DND-41 (cell line): ENCODE data around the gene SLC12A8.

Source experiments
- ATAC-seq: fragments of 200-7000 bp; cut with Tn5 transposase; 3 replicates; pipeline ENCODE4 v1.9.1; 2021; ENCODE audit warnings: low read depth; ENCODE audit not compliant: insufficient read depth
- DNase-seq: peaks from one replicate; pipeline ENCODE4 v3.0.0-alpha.2; 2020
- H2AFZ ChIP-seq: 2 replicates; pipeline ENCODE4 v1.6.0; 2012; ENCODE audit warnings: low read depth, low read length
- H3K27ac ChIP-seq: 2 replicates; pipeline ENCODE4 v1.5.1; 2012; ENCODE audit warnings: low read length, inconsistent platforms
- H3K27me3 ChIP-seq: fragments of 200-600 bp; sonication (generic); 2 replicates; pipeline ENCODE4 v1.6.0; 2012; ENCODE audit warnings: low read length, mild to moderate bottlenecking, inconsistent platforms; ENCODE audit not compliant: insufficient read depth, poor library complexity
- H3K36me3 ChIP-seq: 2 replicates; pipeline ENCODE4 v1.5.1; 2012; ENCODE audit warnings: low read length, inconsistent platforms; ENCODE audit not compliant: insufficient read depth
- H3K4me1 ChIP-seq: 2 replicates; pipeline ENCODE4 v1.5.1; 2012; ENCODE audit warnings: mild to moderate bottlenecking, low read length; ENCODE audit not compliant: insufficient read depth
- H3K4me2 ChIP-seq: 2 replicates; pipeline ENCODE4 v1.6.0; 2012; ENCODE audit warnings: mild to moderate bottlenecking, moderate library complexity, low read length, inconsistent platforms; ENCODE audit not compliant: insufficient read depth
- H3K4me3 ChIP-seq, 2 experiments: fragments of 200-600 bp in 1 of 2; shearing (Covaris generic) in 1 of 2; 2 replicates each; pipeline ENCODE4 v1.5.1; 2012 to 2016; ENCODE audit warnings: inconsistent platforms in 2 of 2, low read length in 2 of 2, mild to moderate bottlenecking in 2 of 2, low read depth in 1 of 2, moderate library complexity in 1 of 2
- H3K79me2 ChIP-seq: 2 replicates; pipeline ENCODE4 v1.6.0; 2012; ENCODE audit warnings: low read length, inconsistent platforms; ENCODE audit not compliant: insufficient read depth
- H3K9ac ChIP-seq: 2 replicates; pipeline ENCODE4 v1.6.0; 2012; ENCODE audit warnings: low read depth, mild to moderate bottlenecking, inconsistent platforms, low read length, moderate library complexity
- H3K9me3 ChIP-seq: 2 replicates; pipeline ENCODE4 v1.5.1; 2012; ENCODE audit warnings: low read length, moderate library complexity, mild to moderate bottlenecking, inconsistent platforms; ENCODE audit not compliant: insufficient read depth, severe bottlenecking
- H4K20me1 ChIP-seq: 2 replicates; pipeline ENCODE4 v1.6.0; 2012; ENCODE audit warnings: low read length; ENCODE audit not compliant: insufficient read depth
- EZH2 ChIP-seq: IDR thresholded peaks from 3 replicates; pipeline ENCODE4 v1.6.1; 2012; ENCODE audit warnings: borderline replicate concordance, low read depth, mild to moderate bottlenecking, moderate library complexity, low read length, inconsistent platforms; ENCODE audit not compliant: severe bottlenecking
- TF ChIP-seq, protein P1 (sequence below): IDR thresholded peaks from 2 replicates; pipeline ENCODE4 v1.5.1; 2012; ENCODE audit warnings: borderline replicate concordance, low read length, moderate library complexity, mild to moderate bottlenecking; ENCODE audit not compliant: poor library complexity, severe bottlenecking; ENCODE audit errors: extremely low read depth

SLC12A8 gene

DNA sequence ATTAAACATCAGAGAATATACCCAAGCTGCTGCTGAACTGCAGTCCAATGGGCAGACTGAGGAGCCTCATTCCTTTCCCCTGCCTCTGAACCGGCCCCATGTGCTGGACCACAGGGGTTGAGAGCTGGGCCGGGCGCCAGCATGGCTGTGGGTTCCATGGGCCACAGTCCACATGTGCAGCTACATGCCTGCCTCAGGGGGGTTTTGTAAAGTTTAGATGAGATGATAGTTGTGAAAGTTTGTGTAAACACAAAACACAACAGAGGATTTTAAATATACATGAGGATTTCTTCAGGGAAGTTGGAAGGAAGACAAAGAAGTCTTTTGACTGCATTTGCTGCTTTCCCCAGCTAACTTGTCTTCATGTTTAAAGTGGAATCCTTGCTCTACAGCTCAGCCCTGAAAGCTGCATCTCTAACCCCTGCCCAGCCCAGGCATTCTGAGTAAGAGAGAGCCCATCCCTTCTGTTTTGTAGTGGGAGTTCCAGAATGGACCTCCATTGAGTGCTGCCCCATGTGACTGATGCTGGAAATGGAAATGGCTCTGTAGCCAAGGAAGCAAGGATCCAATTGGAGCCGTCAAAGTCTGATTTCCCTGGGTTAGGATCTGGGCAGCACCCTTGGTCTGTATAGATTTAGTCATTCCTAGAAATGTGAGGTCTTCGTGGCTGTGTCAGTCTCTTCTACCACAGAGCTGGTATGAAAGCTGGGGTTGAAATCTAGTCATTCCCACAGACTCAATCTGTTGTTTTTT is 17.5 kb downstream of the SLC12A8 start:
- Histone ChIP-seq H3K4me2 (no peak overlapping the region), H3K4me3 (no peak overlapping the region), H3K9ac (no peak overlapping the region), H3K27ac (no peak overlapping the region), H3K36me3 (no peaks in the 10 kb centered on the region), H2AFZ (no peak overlapping the region), H3K9me3 (no peaks in the 10 kb centered on the region), H3K79me2 (no peaks in the 10 kb centered on the region), H3K27me3 (no peaks in the 10 kb centered on the region), H3K4me1 (no peaks in the 10 kb centered on the region), H4K20me1 (no peaks in the 10 kb centered on the region)
- ATAC-seq (no peak), DNase-seq (no peak)
- no peak for TF ChIP-seq EZH2
- TF ChIP-seq, protein P1, sequence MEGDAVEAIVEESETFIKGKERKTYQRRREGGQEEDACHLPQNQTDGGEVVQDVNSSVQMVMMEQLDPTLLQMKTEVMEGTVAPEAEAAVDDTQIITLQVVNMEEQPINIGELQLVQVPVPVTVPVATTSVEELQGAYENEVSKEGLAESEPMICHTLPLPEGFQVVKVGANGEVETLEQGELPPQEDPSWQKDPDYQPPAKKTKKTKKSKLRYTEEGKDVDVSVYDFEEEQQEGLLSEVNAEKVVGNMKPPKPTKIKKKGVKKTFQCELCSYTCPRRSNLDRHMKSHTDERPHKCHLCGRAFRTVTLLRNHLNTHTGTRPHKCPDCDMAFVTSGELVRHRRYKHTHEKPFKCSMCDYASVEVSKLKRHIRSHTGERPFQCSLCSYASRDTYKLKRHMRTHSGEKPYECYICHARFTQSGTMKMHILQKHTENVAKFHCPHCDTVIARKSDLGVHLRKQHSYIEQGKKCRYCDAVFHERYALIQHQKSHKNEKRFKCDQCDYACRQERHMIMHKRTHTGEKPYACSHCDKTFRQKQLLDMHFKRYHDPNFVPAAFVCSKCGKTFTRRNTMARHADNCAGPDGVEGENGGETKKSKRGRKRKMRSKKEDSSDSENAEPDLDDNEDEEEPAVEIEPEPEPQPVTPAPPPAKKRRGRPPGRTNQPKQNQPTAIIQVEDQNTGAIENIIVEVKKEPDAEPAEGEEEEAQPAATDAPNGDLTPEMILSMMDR = no peak

DNA sequence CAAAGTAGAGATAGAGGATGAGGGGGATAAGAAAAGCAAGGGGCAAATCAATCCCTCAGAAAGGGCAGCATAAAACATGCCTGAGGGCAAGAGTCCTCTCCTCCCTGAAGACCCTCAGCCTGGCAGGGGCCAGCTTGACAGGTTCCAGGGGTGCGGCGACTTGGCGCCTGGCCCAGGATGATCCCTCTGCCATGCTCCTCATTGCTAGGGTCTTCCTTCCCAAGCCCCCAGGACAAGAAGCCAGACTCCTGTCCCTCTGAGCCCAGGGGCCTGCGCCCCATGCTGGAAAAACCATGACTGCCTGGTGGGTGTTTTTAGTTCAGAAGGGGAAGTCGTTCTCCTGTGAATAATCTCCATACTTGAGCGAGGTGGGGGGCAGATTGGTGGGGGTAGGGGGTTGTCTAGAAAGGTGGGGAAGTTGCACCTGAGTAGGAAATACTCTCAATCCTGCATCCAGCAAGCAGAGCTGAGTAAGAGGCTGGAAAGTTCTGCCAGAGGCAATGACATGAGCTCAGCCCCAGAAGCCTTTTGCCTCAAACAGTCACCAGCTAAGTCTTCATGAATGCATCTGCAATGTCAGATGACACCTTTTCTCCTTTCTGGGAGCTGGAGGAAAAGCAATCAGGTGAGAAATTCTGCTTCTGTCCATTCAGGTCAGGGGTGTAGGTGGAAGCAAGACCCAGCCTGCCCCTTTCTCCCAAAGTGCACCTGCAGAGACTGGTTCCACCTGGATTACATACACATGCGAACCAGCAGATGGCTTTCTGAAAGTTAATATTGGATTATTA is 18.3 kb downstream of the SLC12A8 start:
- TF ChIP-seq, protein P1 = no peak
- no peak for TF ChIP-seq EZH2
- Histone ChIP-seq H3K27ac (no peak overlapping the region), H3K4me1 (no peaks in the 10 kb centered on the region), H3K36me3 (no peaks in the 10 kb centered on the region), H3K9me3 (no peaks in the 10 kb centered on the region), H2AFZ (no peak overlapping the region), H3K4me2 (no peak overlapping the region), H3K27me3 (no peaks in the 10 kb centered on the region), H3K79me2 (no peaks in the 10 kb centered on the region), H4K20me1 (no peaks in the 10 kb centered on the region; the same call in 1 of the 2 replicates), H3K4me3 (no peak overlapping the region), H3K9ac (no peak overlapping the region)
- ATAC-seq (no peak), DNase-seq (no peak)

DNA sequence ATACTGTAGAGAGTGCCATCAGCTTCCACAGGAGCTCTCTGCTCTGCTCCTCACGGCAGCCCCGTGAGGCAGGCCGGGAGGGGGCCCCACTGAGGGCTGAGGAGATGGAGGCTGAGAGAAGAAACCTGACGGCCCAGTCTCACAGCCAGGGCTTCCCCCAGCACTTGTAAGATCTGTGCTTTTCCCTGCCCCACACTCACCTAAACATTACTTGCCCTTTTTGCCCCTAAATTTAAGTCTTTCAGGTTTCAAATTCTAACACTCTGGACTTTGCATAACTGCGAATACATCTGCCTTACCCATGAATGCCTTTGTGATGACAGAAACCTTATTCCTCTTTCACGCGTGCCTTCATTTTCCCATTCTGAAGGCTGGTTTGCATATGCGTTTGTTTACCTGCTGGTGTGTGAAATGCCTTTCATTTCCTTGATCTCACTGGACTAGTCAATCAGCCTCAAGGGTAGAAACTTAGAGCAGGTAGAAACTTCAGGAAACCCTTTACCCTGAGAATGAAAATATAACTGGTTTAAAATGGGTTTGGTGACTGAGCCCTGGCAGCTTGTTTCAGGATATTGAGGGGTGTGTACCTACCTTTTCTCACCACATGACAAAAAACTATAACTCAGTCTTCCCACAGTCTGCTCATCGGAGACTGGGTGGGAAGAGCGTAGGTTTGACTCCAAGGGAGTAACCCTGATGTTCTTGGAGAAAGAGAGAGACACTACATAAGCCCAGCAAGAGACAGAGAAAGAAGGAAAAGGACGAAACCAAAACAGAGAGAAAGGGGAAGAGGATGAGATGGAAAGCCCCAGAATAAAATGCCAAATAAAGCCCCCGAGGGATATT is 20.1 kb downstream of the SLC12A8 start:
- Histone ChIP-seq H3K4me3 (no peak overlapping the region), H3K27ac (no peak overlapping the region), H4K20me1 (no peaks in the 10 kb centered on the region; the same call in 1 of the 2 replicates), H3K9ac (no peak overlapping the region), H3K36me3 (no peaks in the 10 kb centered on the region), H3K27me3 (no peaks in the 10 kb centered on the region), H2AFZ (no peak overlapping the region), H3K4me1 (no peaks in the 10 kb centered on the region), H3K4me2 (no peak overlapping the region), H3K79me2 (no peaks in the 10 kb centered on the region), H3K9me3 (no peaks in the 10 kb centered on the region)
- TF ChIP-seq EZH2 = no peak
- TF ChIP-seq, protein P1 = no peak
- no peak for DNase-seq
- no peak for ATAC-seq
